K562 (cell line): ENCODE results near the gene BOLA1. TPM values are rescaled to one million over a fixed set of nuclear protein-coding genes. Genes with fewer than 3 reads are reported as not detected.

ENCODE experiments used
- DEAF1 ChIP-seq: fragments of 450-650 bp; formaldehyde crosslinking; IDR thresholded peaks from 2 replicates; pipeline ENCODE4 v1.4.0; 2020; ENCODE audit warnings: mild to moderate bottlenecking, moderate library complexity
- MECOM ChIP-seq: fragments of 250-450 bp; sonication (Bioruptor Pico); IDR thresholded peaks from 2 replicates; pipeline ENCODE4 v1.8.0; 2022; ENCODE audit warnings: inconsistent platforms
- POLR2AphosphoS2 ChIP-seq: IDR thresholded peaks from 2 replicates; pipeline ENCODE4 v1.6.1; 2012; ENCODE audit warnings: low read length, improper control_type of control experiment
- PRDM10 ChIP-seq: fragments of 450-650 bp; IDR thresholded peaks from 2 replicates; pipeline ENCODE4 v1.6.1; 2018; ENCODE audit not compliant: partially characterized antibody
- RBBP5 ChIP-seq: fragments of 200-600 bp; sonication (generic); IDR thresholded peaks from 2 replicates; pipeline ENCODE4 v1.6.1; 2012; ENCODE audit warnings: borderline replicate concordance, mild to moderate bottlenecking, low read length, control low read depth, inconsistent platforms; ENCODE audit not compliant: insufficient read depth, poor library complexity, severe bottlenecking
- RBM39 ChIP-seq: fragments of 200-400 bp; formaldehyde crosslinking; optimal IDR thresholded peaks from 2 replicates; pipeline ENCODE3; 2018; ENCODE audit warnings: low read depth, low read length
- SFPQ ChIP-seq: fragments of 200-400 bp; formaldehyde crosslinking; IDR thresholded peaks from 2 replicates; pipeline ENCODE4 v1.6.1; 2017; ENCODE audit warnings: mild to moderate bottlenecking, low read depth, low read length, moderate library complexity
- TRIM25 ChIP-seq: fragments of 450-650 bp; IDR thresholded peaks from 2 replicates; pipeline ENCODE4 v1.7.0; 2016; ENCODE audit warnings: borderline replicate concordance
- ZNF785 ChIP-seq: fragments of 250-450 bp; sonication (Bioruptor Pico); IDR thresholded peaks from 2 replicates; pipeline ENCODE4 v1.4.0; 2020; ENCODE audit warnings: mild to moderate bottlenecking
- polyA plus RNA-seq, 8 experiments: library from polyadenylated mRNA; depleted of rRNA in 4 of 8; stranded (reverse) in 5 of 8; unstranded in 3 of 8; fragments of >200 nt; fragmentation: Nextera tagmentation in 2 of 8; fragmentation: Illumina TruSeq in 1 of 8; extraction: Ambion mirVana in 2 of 8; extraction: Trizol in 1 of 8; gene quantifications; 2 replicates each; pipeline versions ENCODE4 v1.2.1 to v1.2.3, GENCODE V29; 2011 to 2014; ENCODE audit warnings: inconsistent platforms in 1 of 8, missing spikeins in 1 of 8
- total RNA-seq, 7 experiments: library from RNA; depleted of rRNA in 6 of 7; stranded (reverse); fragments of >200 nt in 6 of 7; fragmentation: Illumina TruSeq in 2 of 7; extraction: Trizol in 2 of 7; gene quantifications; 2 replicates each; pipeline versions ENCODE4 v1.2.1 to v1.2.3, GENCODE V29; 2011 to 2021; ENCODE audit warnings: low replicate concordance in 1 of 7
- TF ChIP-seq, protein P1 (sequence below), 3 experiments: IDR thresholded peaks in 2 of 3; conservative IDR thresholded peaks in 1 of 3; 2 replicates each; pipeline ENCODE4 v1.5.1; 2011 to 2012; ENCODE audit warnings: low read length in 3 of 3, mild to moderate bottlenecking in 3 of 3, control low read depth in 2 of 3, improper control_type of control experiment in 1 of 3, inconsistent platforms in 1 of 3, low read depth in 1 of 3, mixed read lengths in 1 of 3, moderate library complexity in 1 of 3; ENCODE audit not compliant: insufficient read depth in 2 of 3
- TF ChIP-seq, protein P2 (sequence below): fragments of 450-650 bp; IDR thresholded peaks from 2 replicates; pipeline ENCODE4 v1.6.1; 2016; ENCODE audit warnings: borderline replicate concordance

The BOLA1 gene
- total and polyA plus RNA-seq, 9 of the 15 experiments (the other 6 are each of a cell fraction or from before 2014, with no cell fraction given), result 0.18 to 1.2 (median 0.40) TPM; not detected in 2

- TF ChIP-seq PRDM10 (peak; percentile 14), RBM39 (no peak), POLR2AphosphoS2 (0 out of 2 replicates have a peak, but pooled peaks have one; percentile 46), MECOM (CRISPR knock-in tag) (no peak), RBBP5 (no peak), SFPQ (no peak), DEAF1 (CRISPR knock-in tag) (0 out of 2 replicates have a peak, but pooled peaks have one; percentile 34), TRIM25 (no peak), ZNF785 (CRISPR knock-in tag) (no peak)
- TF ChIP-seq, protein P1, sequence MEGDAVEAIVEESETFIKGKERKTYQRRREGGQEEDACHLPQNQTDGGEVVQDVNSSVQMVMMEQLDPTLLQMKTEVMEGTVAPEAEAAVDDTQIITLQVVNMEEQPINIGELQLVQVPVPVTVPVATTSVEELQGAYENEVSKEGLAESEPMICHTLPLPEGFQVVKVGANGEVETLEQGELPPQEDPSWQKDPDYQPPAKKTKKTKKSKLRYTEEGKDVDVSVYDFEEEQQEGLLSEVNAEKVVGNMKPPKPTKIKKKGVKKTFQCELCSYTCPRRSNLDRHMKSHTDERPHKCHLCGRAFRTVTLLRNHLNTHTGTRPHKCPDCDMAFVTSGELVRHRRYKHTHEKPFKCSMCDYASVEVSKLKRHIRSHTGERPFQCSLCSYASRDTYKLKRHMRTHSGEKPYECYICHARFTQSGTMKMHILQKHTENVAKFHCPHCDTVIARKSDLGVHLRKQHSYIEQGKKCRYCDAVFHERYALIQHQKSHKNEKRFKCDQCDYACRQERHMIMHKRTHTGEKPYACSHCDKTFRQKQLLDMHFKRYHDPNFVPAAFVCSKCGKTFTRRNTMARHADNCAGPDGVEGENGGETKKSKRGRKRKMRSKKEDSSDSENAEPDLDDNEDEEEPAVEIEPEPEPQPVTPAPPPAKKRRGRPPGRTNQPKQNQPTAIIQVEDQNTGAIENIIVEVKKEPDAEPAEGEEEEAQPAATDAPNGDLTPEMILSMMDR (IDR thresholded peaks at IDR 0.05 in 2 of 3, conservative IDR thresholded peaks at IDR 0.05 in 1 of 3; ENCODE audit: insufficient read depth in 2 of 3, low read depth in 1 of 3, low read length in 3 of 3), result peak; percentile 46 to 70 (median 59)
- TF ChIP-seq, protein P2, sequence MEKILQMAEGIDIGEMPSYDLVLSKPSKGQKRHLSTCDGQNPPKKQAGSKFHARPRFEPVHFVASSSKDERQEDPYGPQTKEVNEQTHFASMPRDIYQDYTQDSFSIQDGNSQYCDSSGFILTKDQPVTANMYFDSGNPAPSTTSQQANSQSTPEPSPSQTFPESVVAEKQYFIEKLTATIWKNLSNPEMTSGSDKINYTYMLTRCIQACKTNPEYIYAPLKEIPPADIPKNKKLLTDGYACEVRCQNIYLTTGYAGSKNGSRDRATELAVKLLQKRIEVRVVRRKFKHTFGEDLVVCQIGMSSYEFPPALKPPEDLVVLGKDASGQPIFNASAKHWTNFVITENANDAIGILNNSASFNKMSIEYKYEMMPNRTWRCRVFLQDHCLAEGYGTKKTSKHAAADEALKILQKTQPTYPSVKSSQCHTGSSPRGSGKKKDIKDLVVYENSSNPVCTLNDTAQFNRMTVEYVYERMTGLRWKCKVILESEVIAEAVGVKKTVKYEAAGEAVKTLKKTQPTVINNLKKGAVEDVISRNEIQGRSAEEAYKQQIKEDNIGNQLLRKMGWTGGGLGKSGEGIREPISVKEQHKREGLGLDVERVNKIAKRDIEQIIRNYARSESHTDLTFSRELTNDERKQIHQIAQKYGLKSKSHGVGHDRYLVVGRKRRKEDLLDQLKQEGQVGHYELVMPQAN, result no peak
Measured at GRCh38 chr1:149942207-149942606, 42.8 kb downstream of the BOLA1 start (continued).
